Left lobe of liver (tissue), 2 donors: ENCODE measurements around the gene GAL. TPM values are rescaled to one million over a fixed set of nuclear protein-coding genes. Genes with fewer than 3 reads are reported as not detected.

Experiments
- ATAC-seq: fragments of 200-7000 bp; cut with Tn5 transposase; one replicate; pipeline ENCODE4 v1.9.1; 2020; ENCODE audit warnings: mild to moderate bottlenecking, moderate library complexity
- DNase-seq: peaks from one replicate; pipeline ENCODE4 v3.0.0-alpha.2; 2020; ENCODE audit warnings: low spot score
- total RNA-seq: library from RNA; stranded (reverse); gene quantifications from one replicate; pipeline ENCODE4 v1.2.1, GENCODE V29; 2021
- donor health status: DM: no; HTN: no; CAD: no; lungs with moderate emphysema.
- donor health status: DM: no; HTN: yes; CAD: no.

The GAL gene
- total RNA-seq, 1 donor from 2014 or later, result 0.23 TPM

- DNase-seq, result no peak
- ATAC-seq, result no peak
These were observed 6.3 kb upstream of the GAL start for GRCh38 chr11:68678031-68678441.

GRCh38 chr11:68680541-68681231 lies 3.7 kb upstream of the GAL start:
- ATAC-seq, result no peak
- no peak for DNase-seq

GRCh38 chr11:68682531-68682961 lies 1.8 kb upstream of the GAL start:
- DNase-seq, result no peak
- ATAC-seq, result no peak

GRCh38 chr11:68683121-68683520 lies 1.2 kb upstream of the GAL start:
- DNase-seq, result no peak
- ATAC-seq, result peak; percentile 13

GRCh38 chr11:68683536-68684384 lies 584 bp upstream of the GAL start:
- peak; percentile 27 for ATAC-seq

GRCh38 chr11:68685656-68686380 lies 1.5 kb downstream of the GAL start:
- no peak for ATAC-seq
- DNase-seq, result no peak

More at GRCh38 chr11:68683536-68684384, 584 bp upstream of the GAL start:
- no peak for DNase-seq

GRCh38 chr11:68686486-68686885 lies 2.1 kb downstream of the GAL start:
- DNase-seq (no peak), ATAC-seq (no peak)

- ATAC-seq (no peak), DNase-seq (no peak)
These were observed 3.0 kb downstream of the GAL start for GRCh38 chr11:68687311-68687710.

GRCh38 chr11:68687986-68688385 lies 3.6 kb downstream of the GAL start:
- DNase-seq, result no peak
- ATAC-seq, result no peak

GRCh38 chr11:68688881-68689280 lies 4.5 kb downstream of the GAL start:
- ATAC-seq, result no peak

GRCh38 chr11:68689737-68690625 lies 5.6 kb downstream of the GAL start:
- no peak for DNase-seq
- no peak for ATAC-seq

More at GRCh38 chr11:68688881-68689280, 4.5 kb downstream of the GAL start:
- DNase-seq, result no peak

GRCh38 chr11:68690671-68691401 lies 6.5 kb downstream of the GAL start:
- ATAC-seq (no peak), DNase-seq (no peak)

GRCh38 chr11:68691402-68691784 lies 7.0 kb downstream of the GAL start:
- DNase-seq, result no peak
- ATAC-seq, result no peak

GRCh38 chr11:68692115-68692514 lies 7.8 kb downstream of the GAL start:
- ATAC-seq (no peak), DNase-seq (no peak)

GRCh38 chr11:68692871-68693483 lies 8.6 kb downstream of the GAL start:
- DNase-seq, result no peak
- ATAC-seq, result no peak

GRCh38 chr11:68693484-68693882 lies 9.1 kb downstream of the GAL start:
- ATAC-seq, result no peak

GRCh38 chr11:68694431-68695297 lies 10.3 kb downstream of the GAL start:
- ATAC-seq (no peak), DNase-seq (no peak)

More at GRCh38 chr11:68693484-68693882, 9.1 kb downstream of the GAL start:
- no peak for DNase-seq

- no peak for ATAC-seq
- no peak for DNase-seq
These were observed 11.2 kb downstream of the GAL start for GRCh38 chr11:68695531-68695930.
